Esophagus (tissue), 2 donors: Measurements from ENCODE around the gene WDR47. TPM values are rescaled to one million over a fixed set of nuclear protein-coding genes. Genes with fewer than 3 reads are reported as not detected.
"Not testable (repeated sequence)": the region's sequence is repeated elsewhere in the genome, so short reads cannot be mapped to it uniquely, and the experiment has no call there.

Experiments
- H3K27ac ChIP-seq, 2 donors: one replicate each; pipeline ENCODE4 v1.5.1; 2013; ENCODE audit warnings: low read depth in 2 of 2, mild to moderate bottlenecking in 2 of 2, inconsistent platforms in 1 of 2, low read length in 1 of 2, moderate library complexity in 1 of 2
- H3K27me3 ChIP-seq, 2 donors: one replicate each; pipeline ENCODE4 v1.6.1; 2013; ENCODE audit warnings: low read length in 2 of 2, control low read depth in 1 of 2, mild to moderate bottlenecking in 1 of 2; ENCODE audit not compliant: insufficient read depth in 2 of 2, control insufficient read depth in 1 of 2
- H3K36me3 ChIP-seq, 2 donors: one replicate each; pipeline ENCODE4 v1.6.1; 2013; ENCODE audit warnings: low read length in 1 of 2; ENCODE audit not compliant: control insufficient read depth in 2 of 2, insufficient read depth in 2 of 2
- H3K4me1 ChIP-seq, 2 donors: one replicate each; pipeline ENCODE4 v1.6.1; 2013; ENCODE audit warnings: low read length in 1 of 2; ENCODE audit not compliant: control insufficient read depth in 2 of 2, insufficient read depth in 2 of 2
- H3K4me3 ChIP-seq, 2 donors: one replicate each; pipeline ENCODE4 v1.5.1; 2013; ENCODE audit warnings: low read length in 2 of 2, mild to moderate bottlenecking in 2 of 2, low read depth in 1 of 2, moderate library complexity in 1 of 2
- H3K9me3 ChIP-seq, 2 donors: one replicate each; pipeline ENCODE4 v1.6.1; 2013; ENCODE audit warnings: mild to moderate bottlenecking in 2 of 2, low read depth in 1 of 2, low read length in 1 of 2, moderate library complexity in 1 of 2; ENCODE audit not compliant: control insufficient read depth in 2 of 2, insufficient read depth in 1 of 2
- WGBS, 2 donors: extraction: QIAGEN DNeasy Blood & Tissue Kit; methylation state at CpG; one replicate each; pipeline ENCODE4 v1.1.7; 2013; 5-methylcytosine and 5-hydroxymethylcytosine counted together
- polyA plus RNA-seq, 2 donors: library from polyadenylated mRNA; stranded (reverse); fragments of 200-250 nt; gene quantifications; one replicate each; pipeline ENCODE4 v1.2.3, GENCODE V29; 2013
- donor health status: healthy with polysubstance abuse.
- donor health status: Bipolar disorder and iron deficiency.

WDR47 gene
- polyA plus RNA-seq, 2 donors, result 6.4 to 8.4 TPM

GRCh38 chr1:109034382-109034781 is 7.5 kb downstream of the WDR47 start:
- Histone ChIP-seq H3K36me3 (no peaks in the 10 kb centered on the region), H3K4me1 (no peaks in the 10 kb centered on the region), H3K27me3 (no peaks in the 10 kb centered on the region), H3K9me3 (no peaks in the 10 kb centered on the region), H3K4me3 (no peak overlapping the region), H3K27ac (no peak overlapping the region)
- 96% methylated on average over 2 of the region's 2 CpGs for WGBS, 2 donors

- H3K4me3 ChIP-seq, H3K27me3 ChIP-seq, H3K9me3 ChIP-seq, H3K4me1 ChIP-seq, H3K36me3 ChIP-seq, H3K27ac ChIP-seq: not testable (repeated sequence)
- 96% methylated on average over 8 of the region's 8 CpGs for WGBS, 2 donors
Measured at GRCh38 chr1:109029493-109029892, 12.4 kb downstream of the WDR47 start.

GRCh38 chr1:109027841-109028240 is 14.1 kb downstream of the WDR47 start:
- H3K27ac ChIP-seq, result peak overlapping the region in 1 of 2 donors; percentile 49
- H3K36me3 ChIP-seq, result no peaks in the 10 kb centered on the region
- H3K4me3 ChIP-seq, result no peak overlapping the region
- no peaks in the 10 kb centered on the region for H3K4me1 ChIP-seq
- H3K27me3 ChIP-seq, result no peaks in the 10 kb centered on the region
- no peaks in the 10 kb centered on the region for H3K9me3 ChIP-seq

- H3K9me3 ChIP-seq, result no peaks in the 10 kb centered on the region
- no peaks in the 10 kb centered on the region for H3K4me1 ChIP-seq
- WGBS, 2 donors, result 94 to 95% methylated on average over 6 of the region's 6 CpGs
- no peaks in the 10 kb centered on the region for H3K27me3 ChIP-seq
- no peaks in the 10 kb centered on the region for H3K36me3 ChIP-seq
- no peak overlapping the region for H3K27ac ChIP-seq
- H3K4me3 ChIP-seq, result no peak overlapping the region
Measured at GRCh38 chr1:109025694-109026093, 16.2 kb downstream of the WDR47 start.

- H3K36me3 ChIP-seq, result no peaks in the 10 kb centered on the region
- 94 to 95% methylated on average over 2 of the region's 2 CpGs for WGBS, 2 donors
- no peaks in the 10 kb centered on the region for H3K9me3 ChIP-seq
- H3K4me3 ChIP-seq, result no peak overlapping the region
- no peaks in the 10 kb centered on the region for H3K27me3 ChIP-seq
- no peaks in the 10 kb centered on the region for H3K4me1 ChIP-seq
- H3K27ac ChIP-seq, result no peak overlapping the region
Measured at GRCh38 chr1:109024646-109025045, 17.3 kb downstream of the WDR47 start.

GRCh38 chr1:109020693-109021257 is 21.1 kb downstream of the WDR47 start:
- no peaks in the 10 kb centered on the region for H3K27me3 ChIP-seq
- no peak overlapping the region for H3K4me3 ChIP-seq
- H3K27ac ChIP-seq, result no peak overlapping the region
- H3K4me1 ChIP-seq, result no peaks in the 10 kb centered on the region
- H3K9me3 ChIP-seq, result no peaks in the 10 kb centered on the region
- H3K36me3 ChIP-seq, result peaks cover 0 to 4% of the 10 kb centered on the region in 2 donors
- 83 to 85% methylated on average over 3 of the region's 3 CpGs for WGBS, 2 donors

GRCh38 chr1:109017719-109018118 is 24.2 kb downstream of the WDR47 start:
- not testable (repeated sequence) for H3K36me3 ChIP-seq, H3K9me3 ChIP-seq, H3K4me3 ChIP-seq, H3K27me3 ChIP-seq, H3K4me1 ChIP-seq, H3K27ac ChIP-seq
- WGBS, 2 donors, result 88 to 93% methylated on average over 6 of the region's 6 CpGs

- H3K9me3 ChIP-seq, result no peaks in the 10 kb centered on the region
- H3K4me1 ChIP-seq, result no peaks in the 10 kb centered on the region
- H3K27ac ChIP-seq, result no peak overlapping the region
- peaks cover 3 to 7% of the 10 kb centered on the region in 2 donors for H3K36me3 ChIP-seq
- no peak overlapping the region for H3K4me3 ChIP-seq
- H3K27me3 ChIP-seq, result no peaks in the 10 kb centered on the region
- 90 to 100% methylated on average over 1 of the region's 1 CpG for WGBS, 2 donors
Measured at GRCh38 chr1:109017134-109017533, 24.8 kb downstream of the WDR47 start.

GRCh38 chr1:109011335-109011734 is 30.6 kb downstream of the WDR47 start:
- H3K27me3 ChIP-seq, result no peaks in the 10 kb centered on the region
- H3K4me1 ChIP-seq, result no peaks in the 10 kb centered on the region
- no peak overlapping the region for H3K27ac ChIP-seq
- H3K4me3 ChIP-seq, result no peak overlapping the region
- H3K9me3 ChIP-seq, result no peaks in the 10 kb centered on the region
- WGBS, 2 donors, result 65 to 70% methylated on average over 7 of the region's 7 CpGs
- H3K36me3 ChIP-seq, result peaks cover 8 to 10% of the 10 kb centered on the region in 2 donors

GRCh38 chr1:108996622-108997021 is 45.3 kb downstream of the WDR47 start:
- 79 to 84% methylated on average over 3 of the region's 3 CpGs for WGBS, 2 donors
- not testable (repeated sequence) for H3K4me1 ChIP-seq, H3K27ac ChIP-seq, H3K9me3 ChIP-seq, H3K36me3 ChIP-seq, H3K4me3 ChIP-seq, H3K27me3 ChIP-seq
